HepG2 (cell line): Measurements from ENCODE around the gene ZSCAN1. TPM values are rescaled to one million over a fixed set of nuclear protein-coding genes. Genes with fewer than 3 reads are reported as not detected.

ENCODE experiments used
- BHLHE40 ChIP-seq: IDR thresholded peaks from 2 replicates; pipeline ENCODE4 v1.6.1; 2011; ENCODE audit warnings: low read length, improper control_type of control experiment
- CC2D1A ChIP-seq: sonication (generic); formaldehyde crosslinking; IDR thresholded peaks from 2 replicates; pipeline ENCODE4 v1.8.1; 2023; ENCODE audit warnings: mild to moderate bottlenecking, missing genetic modification reagents
- CEBPG ChIP-seq: IDR thresholded peaks from 2 replicates; pipeline ENCODE4 v1.6.1; 2016
- CHD4 ChIP-seq: fragments of 200-600 bp; sonication (generic); IDR thresholded peaks from 2 replicates; pipeline ENCODE4 v1.7.0; 2017; ENCODE audit warnings: mild to moderate bottlenecking, low read length, borderline replicate concordance
- GATA4 ChIP-seq: sonication (generic); IDR thresholded peaks from 2 replicates; pipeline ENCODE4 v1.6.1; 2016; ENCODE audit warnings: antibody characterized with exemption, low read depth, borderline replicate concordance
- HMGA1 ChIP-seq: sonication (generic); formaldehyde crosslinking; conservative IDR thresholded peaks from 2 replicates; pipeline ENCODE4 v1.4.0; 2020; ENCODE audit warnings: missing genetic modification reagents
- NFATC3 ChIP-seq: sonication (generic); formaldehyde crosslinking; IDR thresholded peaks from 2 replicates; pipeline ENCODE4 v1.5.1; 2020; ENCODE audit warnings: mild to moderate bottlenecking, missing genetic modification reagents
- PHF5A ChIP-seq: IDR thresholded peaks from one replicate; pipeline ENCODE4 v1.6.1; 2018; ENCODE audit warnings: low read depth, missing genetic modification reagents; ENCODE audit not compliant: unreplicated experiment
- SETDB1 ChIP-seq: sonication (generic); formaldehyde crosslinking; IDR thresholded peaks from 2 replicates; pipeline ENCODE4 v1.5.1; 2020; ENCODE audit warnings: missing genetic modification reagents, mild to moderate bottlenecking, borderline replicate concordance
- SRSF4 ChIP-seq: fragments of 200-400 bp; formaldehyde crosslinking; IDR thresholded peaks from one replicate; pipeline ENCODE4 v1.6.1; 2018; ENCODE audit warnings: mild to moderate bottlenecking, low read depth, low read length, moderate library complexity; ENCODE audit not compliant: poor library complexity, severe bottlenecking
- ZBTB38 ChIP-seq: sonication (generic); formaldehyde crosslinking; IDR thresholded peaks from 2 replicates; pipeline ENCODE4 v1.5.1; 2020; ENCODE audit warnings: mild to moderate bottlenecking, missing genetic modification reagents
- ZKSCAN1 ChIP-seq: fragments of 150-350 bp; IDR thresholded peaks from 2 replicates; pipeline ENCODE4 v1.6.1; 2014; ENCODE audit warnings: low read length
- ZNF17 ChIP-seq: sonication (generic); formaldehyde crosslinking; IDR thresholded peaks from 2 replicates; pipeline ENCODE4 v1.5.0; 2020; ENCODE audit warnings: mild to moderate bottlenecking, missing genetic modification reagents
- ZNF20 ChIP-seq: sonication (generic); formaldehyde crosslinking; IDR thresholded peaks from 2 replicates; pipeline ENCODE4 v1.4.0; 2020; ENCODE audit warnings: mild to moderate bottlenecking, moderate library complexity, missing genetic modification reagents
- ZNF383 ChIP-seq: sonication (generic); formaldehyde crosslinking; IDR thresholded peaks from 2 replicates; pipeline ENCODE4 v1.4.0; 2020; ENCODE audit warnings: missing genetic modification reagents, mild to moderate bottlenecking, borderline replicate concordance
- ZNF484 ChIP-seq: sonication (generic); formaldehyde crosslinking; IDR thresholded peaks from 2 replicates; pipeline ENCODE4 v1.5.1; 2020; ENCODE audit warnings: mild to moderate bottlenecking, low read depth, missing genetic modification reagents, borderline replicate concordance
- ZNF556 ChIP-seq: sonication (generic); formaldehyde crosslinking; IDR thresholded peaks from 2 replicates; pipeline ENCODE4 v1.4.0; 2020; ENCODE audit warnings: mild to moderate bottlenecking, missing genetic modification reagents, borderline replicate concordance
- ZNF652 ChIP-seq: IDR thresholded peaks from 2 replicates; pipeline ENCODE4 v1.6.1; 2016; ENCODE audit warnings: low read depth, borderline replicate concordance
- ZNF703 ChIP-seq: sonication (generic); formaldehyde crosslinking; IDR thresholded peaks from 2 replicates; pipeline ENCODE4 v1.5.1; 2020; ENCODE audit warnings: missing genetic modification reagents, mild to moderate bottlenecking, moderate library complexity, borderline replicate concordance
- ZNF724P ChIP-seq: sonication (generic); formaldehyde crosslinking; IDR thresholded peaks from 2 replicates; pipeline ENCODE4 v1.8.0; 2022; ENCODE audit warnings: missing genetic modification reagents, borderline replicate concordance
- polyA plus RNA-seq, 8 experiments: library from polyadenylated mRNA; depleted of rRNA in 3 of 8; stranded (reverse) in 7 of 8; unstranded in 1 of 8; fragments of >200 nt; fragmentation: Illumina TruSeq in 4 of 8; extraction: Trizol in 4 of 8; gene quantifications; 2 replicates each; pipeline versions ENCODE4 v1.2.1 to v1.2.3, GENCODE V29; 2011 to 2016; ENCODE audit warnings: low read depth in 4 of 8, missing spikeins in 1 of 8, mixed read lengths in 1 of 8; ENCODE audit not compliant: insufficient read depth in 1 of 8
- total RNA-seq, 5 experiments: library from RNA; depleted of rRNA; stranded (reverse); fragments of >200 nt; fragmentation: Illumina TruSeq; extraction: Trizol; gene quantifications; 2 replicates each; pipeline ENCODE4 v1.2.3, GENCODE V29; 2016; ENCODE audit warnings: low read depth in 1 of 5
- TF ChIP-seq, protein P1 (sequence below): sonication (generic); formaldehyde crosslinking; IDR thresholded peaks from 2 replicates; pipeline ENCODE4 v1.8.1; 2023; ENCODE audit warnings: mild to moderate bottlenecking, missing genetic modification reagents
- TF ChIP-seq, protein P2 (sequence below): sonication (generic); formaldehyde crosslinking; IDR thresholded peaks from 2 replicates; pipeline ENCODE4 v1.4.0; 2020; ENCODE audit warnings: low read depth, mild to moderate bottlenecking, missing genetic modification reagents
- TF ChIP-seq, protein P3 (sequence below): sonication (generic); formaldehyde crosslinking; IDR thresholded peaks from 2 replicates; pipeline ENCODE4 v1.4.0; 2020; ENCODE audit warnings: missing genetic modification reagents
- TF ChIP-seq, protein P4 (sequence below): sonication (generic); formaldehyde crosslinking; IDR thresholded peaks from 2 replicates; pipeline ENCODE4 v1.4.0; 2020; ENCODE audit warnings: missing genetic modification reagents, mild to moderate bottlenecking, borderline replicate concordance

ZSCAN1 gene
- total and polyA plus RNA-seq, 2 of the 13 experiments (the other 11 are each of a cell fraction or from before 2014, with no cell fraction given) = not detected

DNA sequence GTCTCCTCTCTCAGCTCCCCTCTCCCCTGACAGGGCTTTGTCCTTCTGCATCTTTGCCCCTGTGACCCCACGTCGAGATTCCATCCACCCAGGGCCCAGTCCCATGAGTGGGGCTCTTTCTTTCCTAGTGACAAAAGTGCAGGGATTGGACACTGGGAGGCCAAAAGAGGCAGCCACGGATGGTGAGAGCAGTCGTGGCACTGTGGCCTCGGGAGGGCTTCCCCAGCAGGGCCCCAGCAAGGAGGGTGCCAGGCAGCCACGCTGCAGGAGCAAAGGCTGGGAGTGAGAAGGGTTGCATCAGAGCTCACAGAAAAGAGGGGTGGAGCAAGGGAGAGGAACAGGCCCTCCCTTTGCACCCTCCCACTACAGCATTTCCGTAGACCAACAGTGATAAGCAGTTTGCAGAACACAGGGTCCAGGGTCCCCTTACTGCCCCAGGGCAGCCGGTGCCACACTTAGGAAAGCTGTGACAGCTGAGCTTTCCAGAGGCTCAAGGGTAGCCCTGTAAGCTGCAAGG lies 4.9 kb downstream of the ZSCAN1 start (continued):
- no peak for TF ChIP-seq PHF5A (CRISPR knock-in tag)
- no peak for TF ChIP-seq NFATC3 (CRISPR knock-in tag)
- TF ChIP-seq SRSF4 = no peak
- no peak for TF ChIP-seq ZNF383 (CRISPR knock-in tag)
- no peak for TF ChIP-seq ZNF703
- no peak for TF ChIP-seq CC2D1A (CRISPR knock-in tag)
- TF ChIP-seq ZNF724P (CRISPR knock-in tag) = no peak
- TF ChIP-seq CEBPG (CRISPR knock-in tag) = peak; percentile 91
- TF ChIP-seq GATA4 = no peak
- peak; percentile 22; the same call in 1 of the 2 replicates for TF ChIP-seq ZBTB38
- TF ChIP-seq, protein P1, sequence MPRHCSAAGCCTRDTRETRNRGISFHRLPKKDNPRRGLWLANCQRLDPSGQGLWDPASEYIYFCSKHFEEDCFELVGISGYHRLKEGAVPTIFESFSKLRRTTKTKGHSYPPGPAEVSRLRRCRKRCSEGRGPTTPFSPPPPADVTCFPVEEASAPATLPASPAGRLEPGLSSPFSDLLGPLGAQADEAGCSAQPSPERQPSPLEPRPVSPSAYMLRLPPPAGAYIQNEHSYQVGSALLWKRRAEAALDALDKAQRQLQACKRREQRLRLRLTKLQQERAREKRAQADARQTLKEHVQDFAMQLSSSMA (CRISPR knock-in tag) = no peak
- TF ChIP-seq ZKSCAN1 = no peak
- TF ChIP-seq ZNF484 = no peak
- no peak for TF ChIP-seq ZNF556 (CRISPR knock-in tag)
- no peak for TF ChIP-seq HMGA1 (CRISPR knock-in tag)
- TF ChIP-seq CHD4 = no peak
- no peak for TF ChIP-seq ZNF20 (CRISPR knock-in tag)
- TF ChIP-seq, protein P2, sequence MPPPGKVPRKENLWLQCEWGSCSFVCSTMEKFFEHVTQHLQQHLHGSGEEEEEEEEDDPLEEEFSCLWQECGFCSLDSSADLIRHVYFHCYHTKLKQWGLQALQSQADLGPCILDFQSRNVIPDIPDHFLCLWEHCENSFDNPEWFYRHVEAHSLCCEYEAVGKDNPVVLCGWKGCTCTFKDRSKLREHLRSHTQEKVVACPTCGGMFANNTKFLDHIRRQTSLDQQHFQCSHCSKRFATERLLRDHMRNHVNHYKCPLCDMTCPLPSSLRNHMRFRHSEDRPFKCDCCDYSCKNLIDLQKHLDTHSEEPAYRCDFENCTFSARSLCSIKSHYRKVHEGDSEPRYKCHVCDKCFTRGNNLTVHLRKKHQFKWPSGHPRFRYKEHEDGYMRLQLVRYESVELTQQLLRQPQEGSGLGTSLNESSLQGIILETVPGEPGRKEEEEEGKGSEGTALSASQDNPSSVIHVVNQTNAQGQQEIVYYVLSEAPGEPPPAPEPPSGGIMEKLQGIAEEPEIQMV (CRISPR knock-in tag) = no peak
- no peak for TF ChIP-seq ZNF652 (CRISPR knock-in tag)
- TF ChIP-seq, protein P3, sequence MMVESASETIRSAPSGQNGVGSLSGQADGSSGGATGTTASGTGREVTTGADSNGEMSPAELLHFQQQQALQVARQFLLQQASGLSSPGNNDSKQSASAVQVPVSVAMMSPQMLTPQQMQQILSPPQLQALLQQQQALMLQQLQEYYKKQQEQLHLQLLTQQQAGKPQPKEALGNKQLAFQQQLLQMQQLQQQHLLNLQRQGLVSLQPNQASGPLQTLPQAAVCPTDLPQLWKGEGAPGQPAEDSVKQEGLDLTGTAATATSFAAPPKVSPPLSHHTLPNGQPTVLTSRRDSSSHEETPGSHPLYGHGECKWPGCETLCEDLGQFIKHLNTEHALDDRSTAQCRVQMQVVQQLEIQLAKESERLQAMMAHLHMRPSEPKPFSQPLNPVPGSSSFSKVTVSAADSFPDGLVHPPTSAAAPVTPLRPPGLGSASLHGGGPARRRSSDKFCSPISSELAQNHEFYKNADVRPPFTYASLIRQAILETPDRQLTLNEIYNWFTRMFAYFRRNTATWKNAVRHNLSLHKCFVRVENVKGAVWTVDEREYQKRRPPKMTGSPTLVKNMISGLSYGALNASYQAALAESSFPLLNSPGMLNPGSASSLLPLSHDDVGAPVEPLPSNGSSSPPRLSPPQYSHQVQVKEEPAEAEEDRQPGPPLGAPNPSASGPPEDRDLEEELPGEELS (CRISPR knock-in tag) = no peak
- TF ChIP-seq BHLHE40 = no peak
- TF ChIP-seq SETDB1 (CRISPR knock-in tag) = no peak
- no peak for TF ChIP-seq ZNF17
- TF ChIP-seq, protein P4, sequence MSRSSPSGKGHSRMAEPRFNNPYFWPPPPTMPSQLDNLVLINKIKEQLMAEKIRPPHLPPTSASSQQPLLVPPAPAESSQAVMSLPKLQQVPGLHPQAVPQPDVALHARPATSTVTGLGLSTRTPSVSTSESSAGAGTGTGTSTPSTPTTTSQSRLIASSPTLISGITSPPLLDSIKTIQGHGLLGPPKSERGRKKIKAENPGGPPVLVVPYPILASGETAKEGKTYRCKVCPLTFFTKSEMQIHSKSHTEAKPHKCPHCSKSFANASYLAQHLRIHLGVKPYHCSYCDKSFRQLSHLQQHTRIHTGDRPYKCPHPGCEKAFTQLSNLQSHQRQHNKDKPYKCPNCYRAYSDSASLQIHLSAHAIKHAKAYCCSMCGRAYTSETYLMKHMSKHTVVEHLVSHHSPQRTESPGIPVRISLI (CRISPR knock-in tag) = no peak
